ENCODE data around the gene MCC. TPM values are rescaled to one million over a fixed set of nuclear protein-coding genes. Genes with fewer than 3 reads are reported as not detected.

The MCC gene
- total RNA-seq, 1 donor from 2014 or later: 2.5 TPM

GRCh38 chr5:113169720-113170119 lies 318.5 kb downstream of the MCC start:
- TF ChIP-seq EZH2phosphoT487 (IDR thresholded peaks at IDR 0.05) (no peak), CTCF (IDR thresholded peaks at IDR 0.05) (no peak), EZH2 (IDR thresholded peaks at IDR 0.05) (no peak)
- H3K9me3 ChIP-seq (ENCODE audit: low read depth): no peaks in the 10 kb centered on the region
- peaks cover 9% of the 10 kb centered on the region for H3K4me1 ChIP-seq
- H3K79me2 ChIP-seq (ENCODE audit: low read depth): no peaks in the 10 kb centered on the region
- H3K27ac ChIP-seq: no peak overlapping the region
- Mint-ChIP-seq H3K4me1 (peaks cover 8% of the 10 kb centered on the region), H3K36me3 (no peaks in the 10 kb centered on the region), H3K9me3 (no peaks in the 10 kb centered on the region), H3K27ac (no peak overlapping the region), H3K4me3 (no peak overlapping the region), H3K27me3 (ENCODE audit: insufficient read depth, low read depth) (no peaks in the 10 kb centered on the region)
- H3K4me3 ChIP-seq: no peak overlapping the region
- H3K9ac ChIP-seq: no peak overlapping the region
- DNase-seq (ENCODE audit: low spot score): no peak
- H3K27me3 ChIP-seq: no peaks in the 10 kb centered on the region
- H3F3A ChIP-seq (ENCODE audit: low read depth): no peaks in the 10 kb centered on the region
- H3K36me3 ChIP-seq: no peaks in the 10 kb centered on the region
- no peaks in the 10 kb centered on the region for H4K20me1 ChIP-seq (ENCODE audit: low read depth)
- no peak overlapping the region for H2AFZ ChIP-seq (replicated peaks)
- no peak overlapping the region for H3K4me2 ChIP-seq

- no peaks in the 10 kb centered on the region for H3K27me3 ChIP-seq
- Mint-ChIP-seq H3K36me3 (no peaks in the 10 kb centered on the region), H3K27ac (no peak overlapping the region), H3K27me3 (ENCODE audit: insufficient read depth, low read depth) (no peaks in the 10 kb centered on the region), H3K4me3 (no peak overlapping the region), H3K4me1 (peaks cover 8% of the 10 kb centered on the region), H3K9me3 (no peaks in the 10 kb centered on the region)
- H3K36me3 ChIP-seq: no peaks in the 10 kb centered on the region
- no peak overlapping the region for H3K27ac ChIP-seq
- no peaks in the 10 kb centered on the region for H4K20me1 ChIP-seq (ENCODE audit: low read depth)
- TF ChIP-seq EZH2 (IDR thresholded peaks at IDR 0.05) (no peak), CTCF (IDR thresholded peaks at IDR 0.05) (no peak), EZH2phosphoT487 (IDR thresholded peaks at IDR 0.05) (no peak)
- H3K4me1 ChIP-seq: peaks cover 9% of the 10 kb centered on the region
- H2AFZ ChIP-seq (replicated peaks): no peak overlapping the region
- H3F3A ChIP-seq (ENCODE audit: low read depth): no peaks in the 10 kb centered on the region
- no peaks in the 10 kb centered on the region for H3K9me3 ChIP-seq (ENCODE audit: low read depth)
- H3K9ac ChIP-seq: no peak overlapping the region
- H3K4me2 ChIP-seq: no peak overlapping the region
- no peak for DNase-seq (ENCODE audit: low spot score)
- no peaks in the 10 kb centered on the region for H3K79me2 ChIP-seq (ENCODE audit: low read depth)
- no peak overlapping the region for H3K4me3 ChIP-seq
These were observed 320.3 kb downstream of the MCC start for GRCh38 chr5:113167985-113168384.

DNA sequence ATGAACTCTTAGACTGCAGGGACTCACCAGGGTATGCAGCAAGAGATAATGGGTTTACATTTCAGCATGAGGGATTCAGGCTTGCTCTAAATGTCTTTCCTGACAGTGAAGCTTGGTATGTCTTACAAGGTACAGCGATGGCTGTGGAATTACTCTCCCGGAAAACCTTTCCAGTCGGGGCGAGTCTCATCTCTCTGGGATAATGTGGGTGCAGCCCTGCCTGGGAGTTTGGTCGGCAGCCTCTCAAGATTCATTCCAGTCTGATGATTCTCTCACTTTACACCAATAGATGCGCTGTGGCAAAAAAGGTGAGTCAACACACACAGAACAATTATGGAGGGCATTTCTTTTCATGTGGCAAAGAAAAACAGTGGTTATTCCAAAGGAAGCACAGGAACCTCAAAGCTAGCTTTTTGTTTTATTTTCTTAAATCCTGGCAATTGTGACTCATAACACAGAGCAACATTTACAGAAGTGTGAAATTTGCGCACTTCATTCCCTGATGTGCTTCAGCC lies 321.3 kb downstream of the MCC start:
- no peaks in the 10 kb centered on the region for H3K9me3 ChIP-seq (ENCODE audit: low read depth)
- peaks cover 10% of the 10 kb centered on the region for H3K4me1 ChIP-seq
- no peaks in the 10 kb centered on the region for H4K20me1 ChIP-seq (ENCODE audit: low read depth)
- no peaks in the 10 kb centered on the region for H3K79me2 ChIP-seq (ENCODE audit: low read depth)
- H3K9ac ChIP-seq: no peak overlapping the region
- no peaks in the 10 kb centered on the region for H3K36me3 Mint-ChIP-seq
- DNase-seq (ENCODE audit: low spot score): peak; percentile 8
- H3K4me1 Mint-ChIP-seq: peaks cover 8% of the 10 kb centered on the region
- H3K27ac ChIP-seq: no peak overlapping the region
- H3F3A ChIP-seq (ENCODE audit: low read depth): peaks cover 4% of the 10 kb centered on the region
- no peak overlapping the region for H3K27ac Mint-ChIP-seq
- no peaks in the 10 kb centered on the region for H3K36me3 ChIP-seq
- no peak overlapping the region for H3K4me3 Mint-ChIP-seq
- H3K27me3 ChIP-seq: no peaks in the 10 kb centered on the region
- no peak overlapping the region for H2AFZ ChIP-seq (replicated peaks)
- H3K9me3 Mint-ChIP-seq: no peaks in the 10 kb centered on the region
- no peak overlapping the region for H3K4me2 ChIP-seq
- H3K4me3 ChIP-seq: no peak overlapping the region
- TF ChIP-seq EZH2phosphoT487 (IDR thresholded peaks at IDR 0.05): no peak
- no peak for TF ChIP-seq EZH2 (IDR thresholded peaks at IDR 0.05)
- no peak for TF ChIP-seq CTCF (IDR thresholded peaks at IDR 0.05)
- no peaks in the 10 kb centered on the region for H3K27me3 Mint-ChIP-seq (ENCODE audit: insufficient read depth, low read depth)
